Bronchial epithelial cell (primary cell): Measurements from ENCODE around the gene DCXR. TPM values are rescaled to one million over a fixed set of nuclear protein-coding genes. Genes with fewer than 3 reads are reported as not detected.

Source experiments
- DNase-seq: peaks from one replicate; pipeline ENCODE4 v3.0.0-alpha.2; 2010; ENCODE audit warnings: low read depth
- FAIRE-seq: peaks from 2 replicates; lab custom pipeline; 2011; peaks lifted over from hg19 to GRCh38; lab: Jason Lieb, UNC
- H3K27me3 ChIP-seq: 2 replicates; pipeline ENCODE4 v1.5.1; 2011; ENCODE audit warnings: low read length; ENCODE audit not compliant: control insufficient read depth, insufficient read depth
- H3K36me3 ChIP-seq: 2 replicates; pipeline ENCODE4 v1.5.1; 2011; ENCODE audit warnings: low read length; ENCODE audit not compliant: control insufficient read depth, insufficient read depth
- H3K4me3 ChIP-seq: 2 replicates; pipeline ENCODE4 v1.5.1; 2011; ENCODE audit warnings: mild to moderate bottlenecking, low read depth, low read length, control low read depth
- total RNA-seq: library from RNA; depleted of rRNA; stranded (reverse); fragments of >200 nt; gene quantifications from 2 replicates; pipeline ENCODE4 v1.2.1, GENCODE V29; 2014
- TF ChIP-seq, protein P1 (sequence below): IDR thresholded peaks from 2 replicates; pipeline ENCODE4 v1.5.1; 2011; ENCODE audit warnings: mild to moderate bottlenecking, moderate library complexity, low read length, control low read depth, inconsistent platforms; ENCODE audit not compliant: insufficient read depth, severe bottlenecking

DCXR gene
- total RNA-seq, 1 donor from 2014 or later = 87.9 TPM

DNA sequence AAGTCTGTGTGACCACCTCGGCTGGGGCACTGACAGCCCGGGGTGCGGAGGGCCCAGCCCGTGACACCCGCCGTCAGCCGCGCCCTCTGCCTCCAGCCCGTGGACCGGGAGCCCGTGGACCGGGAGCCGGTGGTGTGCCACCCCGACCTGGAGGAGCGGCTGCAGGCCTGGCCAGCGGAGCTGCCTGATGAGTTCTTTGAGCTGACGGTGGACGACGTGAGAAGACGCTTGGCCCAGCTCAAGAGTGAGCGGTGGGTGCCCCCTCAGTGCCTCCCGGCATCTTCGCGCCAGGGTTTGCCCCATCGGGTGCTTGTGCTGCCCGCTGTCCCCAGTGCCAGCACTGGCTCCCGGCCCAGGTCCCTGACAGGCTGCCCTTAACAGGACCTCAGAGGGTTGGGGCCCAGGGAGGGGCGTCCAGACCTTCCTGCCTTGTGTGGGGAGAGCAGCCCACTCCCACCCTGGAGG lies 28.5 kb downstream of the DCXR start:
- H3K4me3 ChIP-seq = no peak overlapping the region
- no peak for FAIRE-seq
- TF ChIP-seq, protein P1, sequence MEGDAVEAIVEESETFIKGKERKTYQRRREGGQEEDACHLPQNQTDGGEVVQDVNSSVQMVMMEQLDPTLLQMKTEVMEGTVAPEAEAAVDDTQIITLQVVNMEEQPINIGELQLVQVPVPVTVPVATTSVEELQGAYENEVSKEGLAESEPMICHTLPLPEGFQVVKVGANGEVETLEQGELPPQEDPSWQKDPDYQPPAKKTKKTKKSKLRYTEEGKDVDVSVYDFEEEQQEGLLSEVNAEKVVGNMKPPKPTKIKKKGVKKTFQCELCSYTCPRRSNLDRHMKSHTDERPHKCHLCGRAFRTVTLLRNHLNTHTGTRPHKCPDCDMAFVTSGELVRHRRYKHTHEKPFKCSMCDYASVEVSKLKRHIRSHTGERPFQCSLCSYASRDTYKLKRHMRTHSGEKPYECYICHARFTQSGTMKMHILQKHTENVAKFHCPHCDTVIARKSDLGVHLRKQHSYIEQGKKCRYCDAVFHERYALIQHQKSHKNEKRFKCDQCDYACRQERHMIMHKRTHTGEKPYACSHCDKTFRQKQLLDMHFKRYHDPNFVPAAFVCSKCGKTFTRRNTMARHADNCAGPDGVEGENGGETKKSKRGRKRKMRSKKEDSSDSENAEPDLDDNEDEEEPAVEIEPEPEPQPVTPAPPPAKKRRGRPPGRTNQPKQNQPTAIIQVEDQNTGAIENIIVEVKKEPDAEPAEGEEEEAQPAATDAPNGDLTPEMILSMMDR = no peak
- no peaks in the 10 kb centered on the region for H3K27me3 ChIP-seq
- no peak for DNase-seq
- peaks cover 3% of the 10 kb centered on the region for H3K36me3 ChIP-seq

DNA sequence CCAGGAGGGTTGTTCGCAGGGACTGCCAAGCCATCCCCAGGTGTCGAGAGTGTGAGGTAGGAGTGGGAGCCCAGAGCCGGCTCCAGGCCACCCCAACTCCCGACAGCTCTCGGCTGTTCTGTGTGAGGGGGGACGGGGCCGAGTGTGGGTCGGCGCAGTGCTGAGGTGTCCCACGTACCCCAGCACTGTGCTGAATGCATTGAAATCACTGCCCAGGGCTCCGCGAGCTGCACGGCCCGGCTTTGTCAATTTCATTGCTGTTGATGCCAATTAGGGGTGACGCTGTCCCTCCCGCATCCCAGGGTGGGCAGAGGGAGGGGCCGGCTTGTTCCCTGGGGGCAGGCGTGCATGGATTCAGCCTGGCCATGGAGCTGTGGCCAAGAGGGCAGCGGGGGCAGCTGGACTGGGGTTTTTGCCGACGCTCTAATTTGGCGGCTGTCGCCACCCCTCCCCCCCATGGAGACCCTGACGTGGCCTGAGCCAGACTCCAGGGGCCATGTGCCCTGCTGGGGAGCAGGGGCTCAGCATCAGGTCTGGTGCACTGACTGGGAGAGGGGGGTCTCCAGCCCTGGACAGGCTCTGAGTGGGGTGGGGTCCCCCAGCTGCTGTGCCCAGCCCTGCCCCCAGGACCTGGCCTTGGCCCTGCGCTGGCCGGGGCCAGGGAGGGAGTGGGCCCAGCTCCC lies 29.1 kb downstream of the DCXR start:
- TF ChIP-seq, protein P1 = no peak
- peaks cover 3% of the 10 kb centered on the region for H3K36me3 ChIP-seq
- no peak overlapping the region for H3K4me3 ChIP-seq
- DNase-seq = no peak
- FAIRE-seq = no peak
- H3K27me3 ChIP-seq = no peaks in the 10 kb centered on the region

DNA sequence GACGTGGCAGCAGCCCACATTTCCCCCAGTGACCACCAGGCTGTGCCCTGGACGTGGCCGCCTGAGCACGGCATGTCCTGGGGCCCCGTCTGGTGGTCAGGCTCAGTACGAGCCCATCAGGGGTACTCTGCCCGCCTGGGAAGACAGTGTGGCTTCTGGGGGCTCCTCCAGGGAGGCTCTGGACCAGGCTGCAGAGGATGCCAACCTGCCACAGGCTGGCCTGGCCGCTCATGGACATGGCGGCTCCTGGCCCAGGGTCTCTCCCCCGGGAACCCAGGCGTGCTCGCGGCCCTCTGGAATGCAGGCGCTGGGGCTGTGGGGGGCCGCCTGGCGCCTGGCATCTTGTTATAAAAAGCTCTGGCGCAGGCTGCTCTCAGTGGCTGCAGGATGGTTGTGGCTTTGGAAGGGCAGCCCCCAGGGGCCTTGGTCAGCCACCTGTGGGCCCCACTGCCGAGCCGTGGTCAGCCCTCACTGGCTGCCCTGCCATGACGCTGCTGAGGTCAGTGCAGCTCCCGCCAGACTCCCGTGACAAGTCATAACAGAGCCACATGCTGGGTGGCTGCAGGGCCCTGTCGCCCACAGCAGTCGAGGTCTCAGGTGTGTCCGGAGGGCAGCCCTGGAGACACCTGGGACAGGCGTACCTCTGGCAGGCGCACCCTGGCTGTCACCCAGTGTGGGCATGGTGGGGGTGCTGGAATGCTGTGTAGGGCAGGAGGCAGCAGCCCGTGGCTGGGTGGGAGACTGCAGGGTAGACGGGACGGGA lies 29.8 kb downstream of the DCXR start:
- no peaks in the 10 kb centered on the region for H3K27me3 ChIP-seq
- peaks cover 3% of the 10 kb centered on the region for H3K36me3 ChIP-seq
- TF ChIP-seq, protein P1 = no peak
- FAIRE-seq (no peak), DNase-seq (no peak)
- H3K4me3 ChIP-seq = no peak overlapping the region

GRCh38 chr17:82007228-82007494 lies 30.3 kb downstream of the DCXR start:
- DNase-seq = no peak
- Histone ChIP-seq H3K4me3 (no peak overlapping the region), H3K27me3 (no peaks in the 10 kb centered on the region), H3K36me3 (peaks cover 3% of the 10 kb centered on the region)
- FAIRE-seq = no peak
- TF ChIP-seq, protein P1 = no peak

DNA sequence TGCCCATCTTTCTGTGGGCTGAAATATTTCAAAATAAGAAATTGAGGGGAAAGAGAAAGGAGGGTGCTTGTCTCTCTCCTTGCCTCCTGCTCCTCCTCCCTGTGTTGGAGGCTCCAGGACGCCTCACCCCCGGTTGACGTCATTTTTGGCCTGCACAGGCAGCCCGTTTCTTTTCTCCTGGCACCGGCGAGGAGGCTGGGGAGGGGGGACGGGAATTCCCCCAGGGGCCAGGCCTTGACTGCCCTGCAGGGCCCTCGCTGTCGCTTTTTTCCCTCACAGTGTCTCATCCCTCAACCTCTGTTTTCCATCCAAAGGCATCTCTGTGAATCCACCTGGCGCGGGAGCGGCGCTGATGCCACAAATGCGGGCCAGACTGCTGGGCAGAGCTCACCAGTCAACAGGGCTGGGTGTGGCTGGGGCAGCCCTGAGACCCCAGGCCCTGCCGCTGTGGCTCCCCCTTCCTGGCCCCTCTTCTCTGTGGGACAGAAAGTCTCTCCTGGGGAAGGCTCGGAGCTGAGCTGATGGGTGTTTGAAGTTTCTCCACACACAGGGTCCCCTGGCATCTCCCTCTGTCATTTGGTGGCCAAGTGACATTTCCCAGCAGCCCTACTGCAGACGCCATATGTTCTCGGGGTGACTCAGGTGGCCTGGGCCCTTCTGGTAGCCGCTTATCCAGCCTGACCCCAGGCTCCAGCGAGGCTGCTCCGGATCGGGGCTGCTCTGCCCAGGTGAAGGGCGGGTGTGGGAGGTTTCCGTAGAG lies 30.8 kb downstream of the DCXR start:
- no peak overlapping the region for H3K4me3 ChIP-seq
- TF ChIP-seq, protein P1 = no peak
- FAIRE-seq = no peak
- H3K36me3 ChIP-seq = peaks cover 3% of the 10 kb centered on the region
- no peaks in the 10 kb centered on the region for H3K27me3 ChIP-seq
- DNase-seq = peak; percentile 28
